Measurements from ENCODE around the gene SETD3.
A peak's percentile ranks its signal among the peaks of the same experiment; 100 is the strongest.

The SETD3 gene

GRCh38 chr14:99481745-99482099 is 1.1 kb upstream of the SETD3 start:
- DNase-seq, result no peak

DNA sequence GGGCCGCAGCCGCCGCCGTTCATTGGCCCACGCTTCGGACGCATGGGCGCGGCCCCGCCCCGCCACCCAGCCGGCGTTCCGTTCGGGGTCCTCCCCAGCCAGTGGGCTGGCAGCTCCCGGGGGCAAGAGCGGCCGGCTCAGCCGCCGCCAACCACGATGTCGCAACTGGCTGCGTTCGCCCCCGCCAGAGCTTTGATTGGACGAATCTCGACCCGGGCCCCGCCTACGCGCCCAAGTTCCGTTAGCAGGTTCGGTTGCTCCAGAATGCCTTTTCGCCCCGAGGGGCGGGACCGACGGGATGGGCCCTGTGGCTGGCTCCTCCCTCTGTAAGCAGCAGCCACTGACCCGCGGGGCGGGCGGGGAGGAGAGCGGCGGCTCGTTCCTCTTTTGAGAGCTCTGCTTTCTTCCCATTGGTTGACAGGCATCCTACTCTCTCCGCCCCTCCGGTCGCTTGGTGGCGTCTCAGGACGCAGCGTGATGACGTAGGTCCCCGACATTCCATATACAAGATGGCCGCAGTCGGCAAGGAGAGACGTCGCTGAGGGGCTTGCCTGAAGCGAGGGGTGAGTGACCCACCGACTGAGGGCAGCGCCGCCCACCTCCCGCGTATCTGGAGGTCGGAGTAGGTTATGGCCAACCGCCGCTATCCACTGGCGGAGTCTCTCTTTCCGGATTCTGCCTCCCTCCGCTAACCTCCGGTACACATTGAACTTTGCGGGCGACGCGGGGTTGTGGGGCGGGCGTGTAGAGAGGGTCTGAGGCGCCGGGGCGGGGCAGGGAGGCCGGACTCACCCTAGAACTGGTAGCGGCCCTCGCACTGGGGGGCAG is 472 bp upstream of the SETD3 start, which contains the start of gene CCNK:
CCNK (plus strand) TSS at position 493 of the 828 bp plus-strand sequence. CDS start 11,269 bp downstream, outside the sequence.
- peak; percentile 100 for DNase-seq

GRCh38 chr14:99479160-99479905 is 1.3 kb downstream of the SETD3 start:
- DNase-seq, result no peak

- no peak for DNase-seq
Measured at GRCh38 chr14:99478128-99478527, 2.5 kb downstream of the SETD3 start.

- DNase-seq, result no peak
Measured at GRCh38 chr14:99476864-99477263, 3.8 kb downstream of the SETD3 start.

GRCh38 chr14:99475660-99476059 is 5.0 kb downstream of the SETD3 start:
- DNase-seq, result no peak

DNA sequence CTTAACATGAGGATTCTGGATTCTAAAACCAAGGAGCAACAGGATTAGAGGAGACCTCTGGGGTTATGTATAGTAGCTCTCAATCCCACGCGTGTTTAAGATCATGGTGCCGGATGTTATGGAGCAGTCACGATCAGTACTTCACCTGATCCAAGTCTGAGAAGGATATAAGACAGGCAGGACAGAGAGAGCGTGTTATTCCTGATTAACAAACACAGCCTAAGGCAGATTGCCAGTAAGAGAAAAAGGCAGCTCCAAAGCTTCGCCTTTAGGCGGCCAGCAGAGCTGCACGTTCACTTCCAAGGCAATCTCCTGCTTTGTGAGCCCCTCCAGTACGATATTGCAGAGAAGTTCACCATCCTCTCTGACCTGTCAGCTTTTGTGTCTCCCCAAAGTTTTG is 5.5 kb downstream of the SETD3 start:
- DNase-seq, result no peak

- DNase-seq, result peak; percentile 11
Measured at GRCh38 chr14:99473458-99473857, 7.2 kb downstream of the SETD3 start.

DNA sequence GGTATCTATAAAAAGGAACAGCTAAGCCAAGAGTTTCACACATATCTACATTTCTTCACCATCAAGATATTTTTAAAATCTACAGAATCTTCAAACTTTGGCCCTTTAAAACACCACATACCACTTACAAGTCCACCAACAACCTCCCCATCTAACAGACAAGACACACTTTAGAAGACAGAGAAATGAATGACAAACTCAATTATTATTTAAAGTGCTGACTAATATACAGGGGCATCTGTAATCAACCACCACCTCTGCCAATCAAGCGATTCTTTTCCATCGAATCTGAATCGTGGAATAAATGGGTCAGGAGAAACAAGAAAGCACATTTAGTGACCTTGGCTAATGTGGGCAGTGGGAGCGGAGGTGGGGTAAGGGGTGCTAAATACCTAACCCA is 7.7 kb downstream of the SETD3 start:
- no peak for DNase-seq

DNA sequence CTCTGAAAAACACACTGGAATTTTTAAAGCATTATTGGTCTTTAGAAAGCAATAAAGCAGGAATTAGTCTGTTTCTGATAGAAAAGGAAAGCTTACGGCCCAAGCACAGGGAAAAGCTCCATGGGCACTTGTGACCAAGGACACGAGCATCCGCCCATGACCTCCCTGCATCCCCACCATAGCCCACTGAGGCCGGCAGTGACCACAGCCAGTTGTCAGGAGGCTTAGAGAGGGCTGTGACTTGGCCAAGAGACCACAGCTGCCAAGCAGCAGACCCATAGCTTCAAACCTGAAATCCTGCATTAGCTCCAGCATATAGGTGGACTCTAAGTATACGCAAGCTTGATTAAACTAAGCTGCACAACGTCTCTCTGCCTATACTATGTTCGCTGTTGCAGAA is 8.9 kb downstream of the SETD3 start:
- no peak for DNase-seq

GRCh38 chr14:99468836-99469592 is 11.6 kb downstream of the SETD3 start:
- peak; percentile 81 for DNase-seq

DNA sequence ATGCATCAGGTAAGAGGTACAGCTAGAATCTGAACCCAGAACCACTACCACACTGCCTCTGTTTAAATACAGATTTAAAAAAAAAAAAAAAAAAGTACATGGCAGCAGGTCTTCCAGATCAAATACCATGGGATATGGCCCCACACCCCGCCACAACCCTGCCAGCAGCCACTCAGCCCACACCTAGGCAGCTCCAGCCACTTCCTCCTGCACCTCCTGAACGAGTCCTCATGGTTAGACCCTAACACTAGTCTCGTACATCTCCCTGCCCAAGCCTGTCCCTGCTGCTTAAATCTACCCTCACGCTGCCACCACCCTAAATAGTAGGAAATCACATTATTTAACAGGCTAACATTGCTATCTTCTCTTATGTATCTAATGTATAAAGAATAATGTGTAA is 12.6 kb downstream of the SETD3 start:
- DNase-seq, result no peak

DNA sequence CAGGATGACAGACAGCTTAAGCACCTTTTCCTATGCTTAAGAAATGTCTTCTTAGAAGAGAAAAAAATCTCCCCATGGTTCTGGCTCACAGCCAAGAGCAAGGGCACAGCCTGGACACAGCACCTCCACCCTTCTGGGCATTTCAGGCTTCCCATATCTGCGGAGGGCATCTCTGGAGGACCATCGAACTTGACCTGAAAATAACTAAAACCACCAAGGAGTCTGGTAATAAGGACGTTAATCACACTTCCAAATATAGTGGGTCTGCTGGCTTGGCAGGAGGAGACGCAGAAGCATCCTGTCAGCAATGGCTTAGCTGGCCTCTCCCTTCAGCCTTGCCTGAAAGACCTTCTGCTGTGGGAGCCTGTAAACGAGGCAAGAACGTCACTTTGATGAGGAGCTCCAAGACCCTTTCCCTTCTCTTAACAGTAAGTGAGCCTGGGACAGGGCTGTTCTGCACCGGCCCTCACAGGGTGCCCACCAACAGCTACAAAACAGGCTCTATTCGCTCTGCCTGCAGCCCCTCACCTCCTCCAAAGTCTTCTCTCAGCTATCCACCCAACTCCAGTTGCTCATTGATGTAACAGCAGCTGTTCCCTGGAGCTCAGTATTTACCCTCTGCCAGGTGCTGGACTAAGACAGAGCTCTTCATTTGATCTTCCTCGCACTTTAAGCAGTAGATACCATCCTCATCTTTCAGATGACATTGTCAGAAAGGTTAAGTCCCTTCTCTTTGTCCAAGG is 13.2 kb downstream of the SETD3 start:
- DNase-seq, result no peak

DNA sequence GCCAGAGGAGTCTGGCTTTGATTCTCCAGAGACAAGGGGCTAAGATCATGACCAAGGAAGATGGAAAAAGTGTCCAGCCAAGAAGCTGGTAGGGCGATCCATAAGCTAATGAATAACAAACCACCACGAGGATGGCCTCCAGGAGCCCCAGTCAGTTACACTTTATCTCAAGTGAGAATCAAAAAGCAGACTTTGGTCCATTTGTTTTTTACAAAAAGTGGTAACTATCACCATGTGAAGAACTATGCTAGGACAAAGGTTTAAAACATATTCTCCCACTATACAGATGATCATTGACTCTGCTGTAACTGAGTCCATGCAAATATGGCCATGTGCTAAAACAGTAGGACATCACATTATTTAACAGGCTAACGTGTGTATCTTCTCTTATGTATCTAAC is 13.9 kb downstream of the SETD3 start:
- DNase-seq, result no peak

GRCh38 chr14:99465288-99465687 is 15.4 kb downstream of the SETD3 start:
- DNase-seq, result no peak

GRCh38 chr14:99463974-99464373 is 16.7 kb downstream of the SETD3 start:
- DNase-seq, result no peak

DNA sequence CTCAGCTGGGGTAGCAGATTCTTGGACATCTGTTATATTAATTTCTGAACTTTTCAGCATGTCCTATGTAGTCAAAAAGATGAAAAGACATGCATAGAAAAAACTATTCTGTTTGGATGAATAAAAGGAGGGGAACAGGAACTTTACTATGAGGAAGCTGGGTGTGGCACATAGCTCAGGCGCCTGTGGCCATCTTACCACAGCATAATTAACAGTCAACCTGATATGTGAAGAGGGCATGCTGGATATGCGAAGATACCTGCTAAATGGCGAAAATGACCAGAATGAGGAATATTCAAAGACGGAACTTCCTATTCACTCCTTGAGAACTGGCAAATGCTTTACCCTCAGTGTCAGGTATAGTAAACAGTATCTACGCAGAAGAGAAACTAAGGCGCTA is 18.4 kb downstream of the SETD3 start:
- no peak for DNase-seq

DNA sequence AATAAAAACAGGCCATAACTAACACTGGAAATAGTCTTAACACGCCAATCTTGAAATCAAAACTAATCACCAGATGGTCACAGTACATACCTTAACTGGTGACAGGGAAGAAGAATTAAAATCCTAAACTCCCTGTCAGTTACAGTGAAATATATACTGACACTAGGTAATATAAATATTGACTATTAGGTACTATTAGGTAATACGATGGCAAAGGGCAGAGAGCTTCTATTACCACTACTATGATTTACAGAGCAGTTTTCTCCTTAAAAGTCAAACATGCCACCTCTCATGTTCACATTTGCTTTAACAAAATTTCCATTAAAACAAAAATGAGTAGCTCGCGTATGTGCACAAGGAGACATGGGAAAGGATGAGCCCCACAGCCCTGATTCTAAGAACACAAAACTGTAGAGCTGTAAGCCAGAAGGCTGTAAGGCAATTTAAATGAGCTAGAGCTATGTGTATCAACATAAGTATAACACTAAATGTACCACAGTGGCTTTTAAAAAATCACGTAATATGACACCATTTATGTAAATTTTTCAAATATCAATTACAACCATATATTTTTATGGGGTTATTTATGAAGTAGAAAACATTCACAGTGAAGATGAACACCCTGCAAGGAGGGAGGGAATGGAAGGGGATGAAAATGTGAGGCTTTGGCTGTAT is 19.1 kb downstream of the SETD3 start:
- DNase-seq, result no peak

DNA sequence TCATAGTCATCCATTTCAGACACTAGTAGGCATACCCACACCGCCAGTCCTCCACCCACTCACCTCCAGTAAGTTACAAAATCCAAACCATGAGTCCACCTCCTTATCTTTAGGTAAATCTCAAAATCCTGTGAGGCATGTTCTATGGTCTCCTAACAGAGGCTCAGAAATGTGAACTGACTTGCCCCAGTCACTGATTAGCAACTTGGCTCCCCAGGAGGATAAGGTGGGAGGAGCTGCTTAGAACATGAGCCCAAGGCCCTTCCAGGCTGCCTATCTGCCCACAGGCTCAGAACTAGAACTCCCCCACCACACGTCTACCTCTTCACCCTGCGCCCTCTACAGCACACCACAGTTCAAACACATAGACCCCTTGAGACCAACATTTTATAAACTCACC is 19.9 kb downstream of the SETD3 start:
- DNase-seq, result no peak

DNA sequence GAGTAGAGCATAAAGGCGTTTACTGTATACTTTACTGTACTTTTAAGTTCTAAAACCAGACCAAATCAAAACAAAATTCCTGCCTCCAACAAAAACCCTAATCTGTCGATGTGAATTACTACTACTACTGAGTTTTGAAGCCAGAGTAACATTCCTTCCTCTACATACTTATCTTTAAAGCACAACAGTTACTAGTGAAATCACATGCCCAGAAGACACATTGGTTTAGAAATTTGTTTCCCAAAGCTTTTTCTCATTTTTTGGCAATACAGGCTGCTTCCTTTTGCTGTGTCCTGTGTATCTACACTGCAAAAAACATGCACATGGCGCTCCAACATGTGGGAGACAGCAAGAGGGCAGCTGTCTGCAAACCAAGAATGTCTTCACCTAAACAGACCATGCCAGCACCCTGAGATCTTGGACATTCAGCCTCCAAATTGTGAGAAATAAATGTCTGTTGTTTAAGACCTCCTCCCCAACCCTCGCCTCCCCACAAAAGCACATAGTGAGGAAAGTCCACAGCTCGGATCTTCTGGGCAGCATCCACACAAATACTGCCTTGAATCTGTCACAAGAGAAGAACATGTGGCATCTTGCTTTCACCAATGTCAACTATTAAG is 21.1 kb downstream of the SETD3 start:
- DNase-seq, result no peak

GRCh38 chr14:99454246-99454645 is 26.4 kb downstream of the SETD3 start:
- no peak for DNase-seq

DNA sequence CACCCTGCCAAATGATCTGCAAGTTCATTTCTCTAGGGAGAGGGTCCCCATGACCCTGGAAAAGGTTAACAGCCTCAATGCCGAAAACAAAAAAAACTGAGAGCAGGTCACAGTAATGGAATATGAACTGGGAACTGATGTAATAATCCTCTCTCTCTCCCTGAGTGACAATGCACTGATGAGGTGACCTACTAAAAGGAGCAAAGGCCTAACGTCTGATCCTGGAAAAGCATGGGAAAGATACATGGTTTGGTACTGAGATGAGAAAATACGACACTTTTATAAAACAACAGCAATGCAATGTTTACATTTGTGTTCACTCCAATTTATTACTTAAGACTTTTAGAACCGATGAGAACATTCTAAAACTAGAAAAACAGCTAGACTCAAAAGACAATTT is 27.7 kb downstream of the SETD3 start:
- DNase-seq, result no peak

Measured in DMS79 (cell line).